ENCODE results near the gene NFATC1.
"Not testable (repeated sequence)": the region's sequence is repeated elsewhere in the genome, so short reads cannot be mapped to it uniquely, and the experiment has no call there.

The NFATC1 gene

GRCh38 chr18:79505465-79505864 lies 109.7 kb downstream of the NFATC1 start:
- not testable (repeated sequence) for H3K4me3 ChIP-seq (ENCODE audit: low read length); H3K27ac ChIP-seq (ENCODE audit: low read depth, low read length); H3K4me1 ChIP-seq (ENCODE audit: insufficient read depth, low read length); H3K9ac ChIP-seq (ENCODE audit: low read depth, low read length); H3K9me3 ChIP-seq (ENCODE audit: insufficient read depth, low read depth, low read length); H3K36me3 ChIP-seq (ENCODE audit: insufficient read depth, low read length)
- 92% methylated on average over 3 of the region's 3 CpGs for WGBS
- peaks cover 13% of the 10 kb centered on the region for H3K27me3 ChIP-seq (ENCODE audit: insufficient read depth, low read length)

DNA sequence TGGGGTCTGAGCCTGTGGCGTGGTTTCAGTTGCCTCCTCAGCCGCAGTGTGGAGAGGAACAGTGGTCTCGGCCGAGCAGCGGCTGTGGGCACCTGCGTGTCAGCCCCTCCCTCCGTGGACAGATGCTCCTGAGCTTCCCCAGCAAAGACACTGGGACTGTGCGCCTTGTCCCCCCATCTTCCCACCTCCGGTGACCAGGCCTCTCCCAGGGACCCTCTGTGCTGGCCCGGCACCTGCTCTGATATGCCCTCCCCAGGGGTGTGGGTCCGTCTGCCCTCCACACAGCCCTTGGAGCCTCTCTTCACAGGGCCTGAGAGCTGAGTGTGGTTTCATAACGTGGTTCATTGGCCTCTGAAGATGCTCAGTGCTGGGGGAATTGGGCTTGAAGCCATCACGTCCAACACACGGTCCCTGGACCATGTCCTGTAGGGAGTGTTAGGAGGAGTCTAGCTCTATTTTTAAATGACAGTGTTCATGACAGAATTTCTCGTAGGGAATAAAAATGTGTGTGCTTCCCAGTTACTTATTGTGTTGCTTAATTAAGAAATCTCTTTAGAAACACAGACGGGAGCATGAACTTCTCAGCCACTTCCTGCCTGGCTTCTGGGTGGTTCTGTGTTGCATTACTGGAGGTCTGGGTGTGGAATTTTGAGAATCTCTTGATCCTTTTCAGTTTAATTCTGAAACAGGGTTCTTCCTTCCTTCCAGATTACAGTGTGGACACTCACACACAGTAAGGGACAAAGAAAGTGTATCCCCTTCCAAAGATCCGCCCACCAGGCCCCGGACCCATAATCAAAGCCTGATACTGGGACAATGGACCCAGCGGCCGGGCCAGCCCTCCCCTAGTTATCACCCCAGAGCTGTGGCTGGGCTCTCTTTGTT lies 110.7 kb downstream of the NFATC1 start:
- no peak overlapping the region for H3K27ac ChIP-seq (ENCODE audit: low read depth, low read length)
- H3K9ac ChIP-seq (ENCODE audit: low read depth, low read length) = no peak overlapping the region
- peaks cover 13% of the 10 kb centered on the region for H3K27me3 ChIP-seq (ENCODE audit: insufficient read depth, low read length)
- WGBS = 91% methylated on average over 20 of the region's 20 CpGs
- H3K4me1 ChIP-seq (ENCODE audit: insufficient read depth, low read length) = peaks cover 3% of the 10 kb centered on the region; the same call in 1 of the 2 replicates
- H3K36me3 ChIP-seq (ENCODE audit: insufficient read depth, low read length) = no peaks in the 10 kb centered on the region
- no peaks in the 10 kb centered on the region for H3K9me3 ChIP-seq (ENCODE audit: insufficient read depth, low read depth, low read length)
- H3K4me3 ChIP-seq (ENCODE audit: low read length) = no peak overlapping the region

DNA sequence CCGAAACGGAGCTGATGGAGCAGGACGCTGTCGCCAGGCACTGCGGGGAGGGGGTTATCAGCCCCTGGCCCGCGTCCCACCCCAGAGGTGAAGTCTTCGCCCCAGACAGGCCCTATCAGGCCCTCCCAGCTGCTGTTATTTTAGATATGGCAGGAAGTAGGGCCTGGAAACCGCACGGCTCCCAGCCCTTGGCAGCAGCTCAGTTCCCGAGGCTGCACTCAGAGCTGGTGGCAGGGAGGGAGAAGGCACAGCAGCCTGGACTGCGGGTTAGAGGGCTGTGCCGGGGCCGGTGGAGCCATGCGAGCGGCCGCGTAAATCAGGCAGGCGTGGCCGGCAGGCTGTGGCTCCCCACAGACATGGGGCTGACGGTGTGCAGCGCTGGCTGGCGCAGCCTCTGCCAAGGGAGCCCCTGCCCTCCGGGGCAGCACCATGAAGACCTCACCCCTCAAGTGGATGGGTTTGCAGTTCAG lies 111.4 kb downstream of the NFATC1 start:
- Histone ChIP-seq H3K4me1 (ENCODE audit: insufficient read depth, low read length) (peaks cover 3% of the 10 kb centered on the region; the same call in 1 of the 2 replicates), H3K27ac (ENCODE audit: low read depth, low read length) (no peak overlapping the region), H3K36me3 (ENCODE audit: insufficient read depth, low read length) (no peaks in the 10 kb centered on the region), H3K9me3 (ENCODE audit: insufficient read depth, low read depth, low read length) (no peaks in the 10 kb centered on the region), H3K9ac (ENCODE audit: low read depth, low read length) (0 out of 2 replicates have a peak overlapping the region, but pooled peaks have one; percentile 1), H3K27me3 (ENCODE audit: insufficient read depth, low read length) (peaks cover 13% of the 10 kb centered on the region), H3K4me3 (ENCODE audit: low read length) (no peak overlapping the region)
- WGBS = 83% methylated on average over 24 of the region's 24 CpGs

GRCh38 chr18:79507546-79508480 lies 112.1 kb downstream of the NFATC1 start:
- no peaks in the 10 kb centered on the region for H3K9me3 ChIP-seq (ENCODE audit: insufficient read depth, low read depth, low read length)
- 0 out of 2 replicates have a peak overlapping the region, but pooled peaks have one; percentile 1 for H3K9ac ChIP-seq (ENCODE audit: low read depth, low read length)
- peaks cover 13% of the 10 kb centered on the region for H3K27me3 ChIP-seq (ENCODE audit: insufficient read depth, low read length)
- H3K4me1 ChIP-seq (ENCODE audit: insufficient read depth, low read length) = peaks cover 3% of the 10 kb centered on the region; the same call in 1 of the 2 replicates
- no peaks in the 10 kb centered on the region for H3K36me3 ChIP-seq (ENCODE audit: insufficient read depth, low read length)
- 67% methylated on average over 46 of the region's 46 CpGs for WGBS
- H3K27ac ChIP-seq (ENCODE audit: low read depth, low read length) = no peak overlapping the region
- peak overlapping the region; percentile 19; the same call in 1 of the 2 replicates for H3K4me3 ChIP-seq (ENCODE audit: low read length)

GRCh38 chr18:79508565-79509535 lies 113.1 kb downstream of the NFATC1 start:
- H3K9ac ChIP-seq (ENCODE audit: low read depth, low read length) = no peak overlapping the region
- peaks cover 3% of the 10 kb centered on the region; the same call in 1 of the 2 replicates for H3K4me1 ChIP-seq (ENCODE audit: insufficient read depth, low read length)
- WGBS = 93% methylated on average over 40 of the region's 40 CpGs
- H3K9me3 ChIP-seq (ENCODE audit: insufficient read depth, low read depth, low read length) = no peaks in the 10 kb centered on the region
- no peaks in the 10 kb centered on the region for H3K36me3 ChIP-seq (ENCODE audit: insufficient read depth, low read length)
- H3K27ac ChIP-seq (ENCODE audit: low read depth, low read length) = no peak overlapping the region
- H3K27me3 ChIP-seq (ENCODE audit: insufficient read depth, low read length) = peaks cover 13% of the 10 kb centered on the region
- no peak overlapping the region for H3K4me3 ChIP-seq (ENCODE audit: low read length)

GRCh38 chr18:79509536-79509930 lies 113.8 kb downstream of the NFATC1 start:
- Histone ChIP-seq H3K27ac (ENCODE audit: low read depth, low read length) (no peak overlapping the region), H3K9ac (ENCODE audit: low read depth, low read length) (no peak overlapping the region), H3K4me3 (ENCODE audit: low read length) (no peak overlapping the region), H3K27me3 (ENCODE audit: insufficient read depth, low read length) (peaks cover 13% of the 10 kb centered on the region), H3K9me3 (ENCODE audit: insufficient read depth, low read depth, low read length) (no peaks in the 10 kb centered on the region), H3K36me3 (ENCODE audit: insufficient read depth, low read length) (no peaks in the 10 kb centered on the region), H3K4me1 (ENCODE audit: insufficient read depth, low read length) (peaks cover 3% of the 10 kb centered on the region; the same call in 1 of the 2 replicates)
- 93% methylated on average over 8 of the region's 8 CpGs for WGBS

DNA sequence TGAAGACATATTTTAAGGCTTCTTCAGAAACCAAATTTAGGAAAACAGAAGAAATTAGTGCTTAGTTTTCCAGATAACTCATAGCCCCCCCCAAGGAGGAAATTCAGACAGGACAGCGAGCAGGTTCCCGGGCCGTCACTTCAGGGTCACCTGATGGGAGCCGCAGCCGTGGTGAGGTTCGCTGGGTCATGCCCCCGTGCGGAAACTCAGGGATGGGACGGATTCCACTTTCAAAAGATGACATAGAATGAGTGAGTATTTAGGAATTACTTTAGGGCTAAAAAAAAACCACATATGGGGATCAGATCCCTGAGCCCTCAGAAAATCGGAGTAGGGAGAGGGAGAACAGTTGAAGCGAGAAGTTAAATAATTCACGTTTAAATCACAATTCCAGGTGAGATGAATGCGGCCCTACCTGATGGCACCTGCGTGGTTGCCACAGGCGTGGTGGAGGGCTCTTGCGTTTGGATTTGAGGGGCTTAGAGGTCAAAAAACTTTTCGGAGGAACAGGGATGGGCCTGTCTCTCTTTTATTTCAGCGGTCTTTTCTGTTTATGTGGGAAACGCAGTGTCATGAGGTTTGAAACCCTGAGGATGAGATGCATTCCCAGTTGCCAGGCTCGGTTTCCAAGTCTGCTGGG lies 114.4 kb downstream of the NFATC1 start:
- peaks cover 13% of the 10 kb centered on the region for H3K27me3 ChIP-seq (ENCODE audit: insufficient read depth, low read length)
- no peak overlapping the region for H3K4me3 ChIP-seq (ENCODE audit: low read length)
- WGBS = 95% methylated on average over 20 of the region's 20 CpGs
- H3K27ac ChIP-seq (ENCODE audit: low read depth, low read length) = no peak overlapping the region
- H3K9ac ChIP-seq (ENCODE audit: low read depth, low read length) = no peak overlapping the region
- no peaks in the 10 kb centered on the region for H3K9me3 ChIP-seq (ENCODE audit: insufficient read depth, low read depth, low read length)
- peaks cover 3% of the 10 kb centered on the region; the same call in 1 of the 2 replicates for H3K4me1 ChIP-seq (ENCODE audit: insufficient read depth, low read length)
- H3K36me3 ChIP-seq (ENCODE audit: insufficient read depth, low read length) = no peaks in the 10 kb centered on the region

- Histone ChIP-seq H3K9ac (ENCODE audit: low read depth, low read length) (no peak overlapping the region), H3K36me3 (ENCODE audit: insufficient read depth, low read length) (no peaks in the 10 kb centered on the region), H3K27ac (ENCODE audit: low read depth, low read length) (no peak overlapping the region), H3K4me1 (ENCODE audit: insufficient read depth, low read length) (peaks cover 3% of the 10 kb centered on the region; the same call in 1 of the 2 replicates), H3K9me3 (ENCODE audit: insufficient read depth, low read depth, low read length) (no peaks in the 10 kb centered on the region), H3K4me3 (ENCODE audit: low read length) (no peak overlapping the region), H3K27me3 (ENCODE audit: insufficient read depth, low read length) (peaks cover 13% of the 10 kb centered on the region)
- 97% methylated on average over 36 of the region's 36 CpGs for WGBS
These were observed 115.1 kb downstream of the NFATC1 start for GRCh38 chr18:79510731-79511241.

DNA sequence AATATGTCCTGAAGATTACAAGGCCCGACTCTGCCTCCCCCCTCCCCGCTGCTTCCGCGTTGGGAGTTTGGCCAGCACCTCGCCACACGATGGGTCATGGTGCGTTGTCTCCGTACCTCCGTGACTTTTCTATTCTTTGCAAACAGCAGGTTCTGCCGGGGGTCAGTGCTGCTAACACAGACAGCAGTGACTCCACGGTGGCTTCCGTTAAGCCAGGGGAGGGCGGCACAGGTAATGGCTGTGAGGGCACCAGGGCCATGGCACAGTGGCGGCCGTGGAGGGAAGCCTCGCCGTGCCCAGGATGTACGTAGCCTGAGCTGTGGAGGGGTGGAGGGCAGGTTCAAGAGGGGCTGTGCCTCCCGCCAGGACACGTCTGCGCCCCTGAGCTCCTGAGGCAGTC lies 115.5 kb downstream of the NFATC1 start:
- no peak overlapping the region for H3K27ac ChIP-seq (ENCODE audit: low read depth, low read length)
- H3K4me1 ChIP-seq (ENCODE audit: insufficient read depth, low read length) = peaks cover 3% of the 10 kb centered on the region; the same call in 1 of the 2 replicates
- H3K27me3 ChIP-seq (ENCODE audit: insufficient read depth, low read length) = peaks cover 13% of the 10 kb centered on the region
- H3K9ac ChIP-seq (ENCODE audit: low read depth, low read length) = no peak overlapping the region
- H3K9me3 ChIP-seq (ENCODE audit: insufficient read depth, low read depth, low read length) = no peaks in the 10 kb centered on the region
- WGBS = 94% methylated on average over 21 of the region's 21 CpGs
- no peaks in the 10 kb centered on the region for H3K36me3 ChIP-seq (ENCODE audit: insufficient read depth, low read length)
- H3K4me3 ChIP-seq (ENCODE audit: low read length) = no peak overlapping the region
